ENCODE data around the gene GIT2. TPM values are rescaled to one million over a fixed set of nuclear protein-coding genes. Genes with fewer than 3 reads are reported as not detected.
"Not testable (repeated sequence)": the region's sequence is repeated elsewhere in the genome, so short reads cannot be mapped to it uniquely, and the experiment has no call there.

Gene GIT2
- total and polyA plus RNA-seq, 9 donors, result 37.1 to 63.0 (median 45.9) TPM

DNA sequence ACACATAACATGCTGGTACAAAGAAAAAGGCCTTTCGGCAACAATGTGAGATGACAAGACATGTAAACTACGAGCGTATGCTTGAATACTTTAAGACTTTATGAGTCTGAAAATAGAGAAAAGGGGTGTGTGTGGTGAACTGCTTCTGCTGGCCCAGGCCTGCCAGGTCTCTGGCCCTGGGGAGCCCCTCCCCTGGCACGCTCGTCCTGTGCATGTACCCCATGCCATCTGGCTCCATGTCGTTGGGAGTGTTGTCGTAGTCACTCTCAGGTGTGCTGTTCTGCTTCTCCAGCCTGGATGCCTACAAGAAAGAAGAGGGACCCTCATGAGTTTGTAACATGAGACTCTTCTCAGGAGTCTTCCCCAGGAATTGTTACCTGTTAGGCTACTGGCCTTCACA, 57.2 kb downstream of the GIT2 start:
- no peak for DNase-seq
- 91% methylated on average over 6 of the region's 7 CpGs for WGBS (ENCODE audit: insufficient coverage)
- no peaks in the 10 kb centered on the region for H3K27me3 ChIP-seq (ENCODE audit: control insufficient read depth, insufficient read depth, low read length)
- no peak overlapping the region for H3K27ac ChIP-seq (ENCODE audit: low read length)
- peaks cover 52% of the 10 kb centered on the region for H3K36me3 ChIP-seq (ENCODE audit: control insufficient read depth, insufficient read depth, low read length)
- H3K4me3 ChIP-seq (ENCODE audit: low read length), result no peak overlapping the region
- H3K9me3 ChIP-seq (replicated peaks; ENCODE audit: control insufficient read depth, low read depth, low read length), result no peaks in the 10 kb centered on the region
- H3K4me1 ChIP-seq (ENCODE audit: control insufficient read depth, insufficient read depth, low read length), result peaks cover 2% of the 10 kb centered on the region

DNA sequence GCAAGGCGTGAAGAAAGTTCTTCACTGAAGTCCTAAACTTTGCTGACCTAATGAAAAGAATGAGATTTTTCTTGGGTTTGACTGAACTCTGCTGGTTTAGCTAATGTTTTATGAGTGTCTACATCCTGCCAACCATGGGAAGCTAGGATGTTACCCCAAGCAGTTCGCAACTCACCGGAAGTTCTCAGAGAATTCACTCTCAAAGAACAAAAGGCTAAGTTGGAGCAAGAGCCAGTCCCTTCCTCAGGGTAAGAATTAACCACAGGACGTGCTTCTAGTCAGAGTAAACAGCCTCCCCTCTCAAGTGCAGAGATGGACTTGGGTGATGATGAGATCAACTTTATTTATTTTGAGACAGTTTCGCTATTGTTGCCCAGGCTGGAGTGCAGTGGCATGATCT, 58.8 kb downstream of the GIT2 start:
- WGBS (ENCODE audit: insufficient coverage), result 80% methylated on average over 3 of the region's 5 CpGs
- no peaks in the 10 kb centered on the region for H3K9me3 ChIP-seq (replicated peaks; ENCODE audit: control insufficient read depth, low read depth, low read length)
- H3K4me3 ChIP-seq (ENCODE audit: low read length), result no peak overlapping the region
- no peak for DNase-seq
- peak overlapping the region; percentile 25 for H3K27ac ChIP-seq (ENCODE audit: low read length)
- H3K27me3 ChIP-seq (ENCODE audit: control insufficient read depth, insufficient read depth, low read length), result no peaks in the 10 kb centered on the region
- peaks cover 61% of the 10 kb centered on the region for H3K36me3 ChIP-seq (ENCODE audit: control insufficient read depth, insufficient read depth, low read length)
- peaks cover 5% of the 10 kb centered on the region for H3K4me1 ChIP-seq (ENCODE audit: control insufficient read depth, insufficient read depth, low read length)

DNA sequence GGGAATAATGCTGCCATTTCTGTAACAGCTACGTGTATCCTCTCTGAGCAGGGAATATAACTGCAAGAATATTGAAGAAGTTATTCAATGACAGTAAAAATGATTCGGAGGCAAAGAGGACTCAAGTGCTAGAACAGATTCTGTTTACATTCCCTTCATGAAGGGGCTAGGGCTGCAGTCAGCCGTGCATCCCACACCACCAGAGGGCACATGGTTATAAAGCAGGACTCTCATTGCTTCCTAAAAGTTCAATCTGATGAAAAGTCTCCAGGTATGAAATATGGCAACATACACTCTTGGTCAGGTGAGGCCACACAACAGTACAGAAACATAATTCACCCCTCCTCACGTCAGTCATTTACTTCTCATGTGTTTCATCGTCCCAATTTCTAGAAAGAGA, 62.1 kb downstream of the GIT2 start:
- H3K27ac ChIP-seq (ENCODE audit: low read length), result no peak overlapping the region

DNA sequence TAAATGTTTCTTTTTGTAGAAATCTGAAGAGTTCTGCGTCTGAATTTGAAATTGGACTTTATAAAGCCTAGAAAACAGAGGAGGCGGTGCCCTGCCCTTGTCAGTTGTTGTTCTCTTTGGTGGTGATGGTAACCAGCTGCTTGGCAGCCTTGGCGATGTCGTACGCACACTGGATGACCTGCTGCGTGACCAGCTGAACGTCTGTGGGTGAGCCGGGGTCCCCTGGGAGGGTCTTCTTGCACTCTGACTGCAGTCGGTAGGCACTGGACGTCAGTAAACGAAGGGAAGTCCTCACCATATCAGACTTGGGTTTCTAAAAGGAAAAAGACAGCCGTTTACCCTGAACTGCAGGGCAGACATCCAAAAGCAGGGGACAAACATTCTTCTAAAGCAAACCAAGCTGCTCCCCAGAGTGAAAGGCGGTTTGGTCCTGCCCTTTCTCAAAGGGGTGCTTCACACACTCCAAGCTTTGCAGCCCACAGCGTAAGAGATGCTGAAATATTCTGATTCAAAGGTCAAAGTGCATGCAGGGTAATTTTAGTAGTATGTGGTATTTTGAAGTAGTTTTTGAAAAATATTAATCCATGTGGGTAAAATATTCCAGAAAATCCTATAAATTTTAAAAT, 63.2 kb downstream of the GIT2 start:
- H3K4me1 ChIP-seq (ENCODE audit: control insufficient read depth, insufficient read depth, low read length), result peaks cover 5% of the 10 kb centered on the region
- no peaks in the 10 kb centered on the region for H3K27me3 ChIP-seq (ENCODE audit: control insufficient read depth, insufficient read depth, low read length)
- 67% methylated on average over 10 of the region's 14 CpGs for WGBS (ENCODE audit: insufficient coverage)
- DNase-seq, result peak; percentile 56
- no peak overlapping the region for H3K4me3 ChIP-seq (ENCODE audit: low read length)
- H3K27ac ChIP-seq (ENCODE audit: low read length), result peak overlapping the region; percentile 40
- H3K36me3 ChIP-seq (ENCODE audit: control insufficient read depth, insufficient read depth, low read length), result peaks cover 71% of the 10 kb centered on the region
- H3K9me3 ChIP-seq (replicated peaks; ENCODE audit: control insufficient read depth, low read depth, low read length), result no peaks in the 10 kb centered on the region

More for the DNA sequence above, 62.1 kb downstream of the GIT2 start:
- peaks cover 5% of the 10 kb centered on the region for H3K4me1 ChIP-seq (ENCODE audit: control insufficient read depth, insufficient read depth, low read length)
- H3K9me3 ChIP-seq (replicated peaks; ENCODE audit: control insufficient read depth, low read depth, low read length), result no peaks in the 10 kb centered on the region
- H3K4me3 ChIP-seq (ENCODE audit: low read length), result no peak overlapping the region
- peaks cover 75% of the 10 kb centered on the region for H3K36me3 ChIP-seq (ENCODE audit: control insufficient read depth, insufficient read depth, low read length)
- DNase-seq, result no peak
- no peaks in the 10 kb centered on the region for H3K27me3 ChIP-seq (ENCODE audit: control insufficient read depth, insufficient read depth, low read length)
- 71% methylated on average over 1 of the region's 5 CpGs for WGBS (ENCODE audit: insufficient coverage)

DNA sequence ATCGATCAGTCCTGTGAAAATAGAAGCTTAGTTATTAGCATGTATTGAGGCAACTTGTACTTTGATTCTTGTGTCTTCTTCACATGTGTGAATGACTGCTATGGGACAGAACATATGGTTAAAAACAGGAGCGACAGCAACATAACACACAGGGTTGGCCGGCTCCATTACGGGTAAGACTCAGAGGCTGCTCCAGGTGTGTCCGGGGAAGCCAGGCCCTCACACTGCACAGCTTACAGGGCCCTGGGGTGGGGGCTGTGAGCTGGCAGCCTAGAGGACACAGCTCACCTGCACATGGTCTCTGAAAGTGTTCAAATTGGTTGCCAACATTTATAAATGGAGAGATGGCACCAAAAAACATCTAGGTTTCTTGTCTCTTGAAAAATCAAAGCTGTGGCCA, 65.0 kb downstream of the GIT2 start:
- H3K27me3 ChIP-seq (ENCODE audit: control insufficient read depth, insufficient read depth, low read length), result no peaks in the 10 kb centered on the region
- H3K36me3 ChIP-seq (ENCODE audit: control insufficient read depth, insufficient read depth, low read length), result peaks cover 70% of the 10 kb centered on the region
- H3K4me3 ChIP-seq (ENCODE audit: low read length), result no peak overlapping the region
- DNase-seq, result no peak
- 80% methylated on average over 5 of the region's 5 CpGs for WGBS (ENCODE audit: insufficient coverage)
- peaks cover 14% of the 10 kb centered on the region for H3K4me1 ChIP-seq (ENCODE audit: control insufficient read depth, insufficient read depth, low read length)
- no peaks in the 10 kb centered on the region for H3K9me3 ChIP-seq (replicated peaks; ENCODE audit: control insufficient read depth, low read depth, low read length)
- H3K27ac ChIP-seq (ENCODE audit: low read length), result no peak overlapping the region

DNA sequence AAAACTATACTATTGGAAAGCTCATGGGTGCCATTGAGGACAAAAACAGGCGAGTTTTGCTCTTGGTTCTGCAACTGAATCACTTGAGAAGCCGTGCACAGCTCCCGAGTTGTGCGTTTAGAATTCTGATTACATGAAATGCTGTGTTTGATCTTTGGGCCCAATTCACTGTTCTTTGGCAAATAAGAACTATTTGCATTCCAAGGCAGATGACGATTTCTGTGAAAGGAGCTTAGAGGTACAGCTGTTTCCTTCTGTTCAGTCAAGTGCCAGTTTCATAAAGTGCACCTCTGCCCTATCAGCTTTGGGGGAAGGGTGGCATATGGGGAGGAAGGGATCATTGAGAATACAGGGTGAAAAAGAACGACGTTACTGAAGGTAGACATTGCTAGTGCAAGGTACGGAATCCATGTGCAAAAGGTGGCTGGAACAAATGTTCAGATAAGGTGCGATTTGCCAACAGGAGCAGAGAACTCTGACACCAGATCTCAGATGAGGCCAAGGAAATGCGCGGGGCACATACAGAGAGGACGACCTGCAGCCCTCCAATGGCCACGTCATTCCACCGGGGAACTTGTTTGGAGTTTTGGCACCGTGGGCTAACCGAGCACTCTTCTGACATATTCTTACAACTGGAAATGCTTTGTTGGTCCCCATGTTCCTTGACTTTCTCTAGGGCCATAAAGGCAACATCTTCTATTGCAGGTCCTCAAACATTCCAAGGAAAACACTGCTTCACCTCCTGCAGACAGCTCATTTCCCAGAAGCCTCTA, 66.0 kb downstream of the GIT2 start:
- peaks cover 23% of the 10 kb centered on the region for H3K4me1 ChIP-seq (ENCODE audit: control insufficient read depth, insufficient read depth, low read length)
- DNase-seq, result no peak
- peaks cover 67% of the 10 kb centered on the region for H3K36me3 ChIP-seq (ENCODE audit: control insufficient read depth, insufficient read depth, low read length)
- H3K27me3 ChIP-seq (ENCODE audit: control insufficient read depth, insufficient read depth, low read length), result no peaks in the 10 kb centered on the region
- WGBS (ENCODE audit: insufficient coverage), result 74% methylated on average over 14 of the region's 16 CpGs
- no peak overlapping the region for H3K4me3 ChIP-seq (ENCODE audit: low read length)
- no peak overlapping the region for H3K27ac ChIP-seq (ENCODE audit: low read length)
- no peaks in the 10 kb centered on the region for H3K9me3 ChIP-seq (replicated peaks; ENCODE audit: control insufficient read depth, low read depth, low read length)

DNA sequence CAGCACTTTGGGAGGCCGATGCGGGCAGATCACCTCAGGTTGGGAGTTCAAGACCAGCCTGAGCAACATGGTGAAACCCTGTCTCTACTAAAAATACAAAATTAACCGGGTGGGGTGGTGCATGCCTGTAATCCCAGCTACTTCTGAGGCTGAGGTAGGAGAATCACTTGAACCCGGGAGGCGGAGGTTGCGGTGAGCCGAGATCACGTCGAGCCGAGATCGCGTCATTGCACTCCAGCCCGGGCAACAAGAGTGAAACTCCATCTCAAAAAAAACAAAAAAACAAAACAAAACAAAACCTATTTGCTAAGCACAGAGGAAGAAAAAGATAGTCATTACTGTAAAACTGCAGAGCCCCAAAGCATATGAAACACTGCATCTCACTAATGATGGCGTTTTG, 66.8 kb downstream of the GIT2 start:
- not testable (repeated sequence) for H3K27ac ChIP-seq (ENCODE audit: low read length); DNase-seq; H3K9me3 ChIP-seq (replicated peaks; ENCODE audit: control insufficient read depth, low read depth, low read length); H3K27me3 ChIP-seq (ENCODE audit: control insufficient read depth, insufficient read depth, low read length); H3K4me3 ChIP-seq (ENCODE audit: low read length)
- WGBS (ENCODE audit: insufficient coverage), result 90% methylated on average over 2 of the region's 14 CpGs
- Histone ChIP-seq H3K4me1 (ENCODE audit: control insufficient read depth, insufficient read depth, low read length) (peaks cover 29% of the 10 kb centered on the region), H3K36me3 (ENCODE audit: control insufficient read depth, insufficient read depth, low read length) (peaks cover 67% of the 10 kb centered on the region)

DNA sequence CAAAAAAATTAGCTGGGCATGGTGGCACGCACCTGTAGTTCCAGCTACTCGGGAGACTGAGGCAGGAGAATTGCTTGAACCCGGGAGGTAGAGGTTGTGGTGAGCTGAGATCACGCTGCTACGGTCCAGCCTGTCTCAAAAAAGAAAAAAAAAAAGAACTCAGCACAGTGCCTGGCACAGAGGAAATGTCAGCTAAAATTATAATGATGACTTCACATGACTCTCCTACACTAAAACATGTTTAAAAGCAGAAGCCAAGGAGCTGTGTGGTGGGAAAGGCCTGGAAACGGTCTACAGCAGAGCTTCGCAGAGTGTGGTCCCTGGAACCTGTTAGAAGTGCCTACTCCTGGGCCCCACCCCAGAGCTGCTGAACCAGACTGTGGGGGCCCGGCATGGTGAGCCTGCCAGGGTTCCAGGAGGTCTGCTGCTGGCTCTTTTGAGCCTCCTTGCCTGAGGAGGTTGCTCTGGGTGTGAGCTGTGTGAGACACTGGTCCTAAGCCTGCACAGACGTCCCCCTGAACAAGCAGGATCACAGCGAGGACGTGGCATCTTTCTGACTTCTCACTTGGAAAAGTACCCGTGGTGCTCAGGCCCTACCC, 68.0 kb downstream of the GIT2 start:
- Histone ChIP-seq H3K36me3 (ENCODE audit: control insufficient read depth, insufficient read depth, low read length) (peaks cover 61% of the 10 kb centered on the region), H3K27ac (ENCODE audit: low read length) (no peak overlapping the region), H3K27me3 (ENCODE audit: control insufficient read depth, insufficient read depth, low read length) (no peaks in the 10 kb centered on the region), H3K4me3 (ENCODE audit: low read length) (no peak overlapping the region), H3K9me3 (replicated peaks; ENCODE audit: control insufficient read depth, low read depth, low read length) (no peaks in the 10 kb centered on the region), H3K4me1 (ENCODE audit: control insufficient read depth, insufficient read depth, low read length) (peaks cover 28% of the 10 kb centered on the region)
- 90% methylated on average over 9 of the region's 12 CpGs for WGBS (ENCODE audit: insufficient coverage)
- DNase-seq, result no peak

DNA sequence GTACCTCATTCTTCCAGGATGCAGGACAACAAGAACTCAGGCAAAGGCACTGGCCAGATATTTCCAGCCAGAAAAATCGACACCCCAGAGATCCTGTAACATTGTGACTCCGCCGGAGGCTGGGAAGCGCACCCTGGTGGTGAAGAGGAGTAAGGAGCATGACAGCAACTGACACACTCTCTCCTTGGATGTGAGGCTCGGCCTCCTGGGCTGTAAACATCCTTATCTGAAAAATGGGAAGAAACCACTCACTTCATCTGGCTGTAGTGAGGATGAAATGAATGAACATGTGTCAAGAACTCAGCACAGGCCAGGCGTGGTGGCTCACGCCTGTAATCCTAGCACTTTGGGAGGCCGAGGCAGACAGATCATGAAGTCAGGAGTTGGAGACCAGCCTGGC, 68.5 kb downstream of the GIT2 start:
- peaks cover 56% of the 10 kb centered on the region for H3K36me3 ChIP-seq (ENCODE audit: control insufficient read depth, insufficient read depth, low read length)
- no peaks in the 10 kb centered on the region for H3K9me3 ChIP-seq (replicated peaks; ENCODE audit: control insufficient read depth, low read depth, low read length)
- 83% methylated on average over 6 of the region's 8 CpGs for WGBS (ENCODE audit: insufficient coverage)
- H3K4me3 ChIP-seq (ENCODE audit: low read length), result no peak overlapping the region
- no peak overlapping the region for H3K27ac ChIP-seq (ENCODE audit: low read length)
- peak; percentile 68 for DNase-seq
- H3K27me3 ChIP-seq (ENCODE audit: control insufficient read depth, insufficient read depth, low read length), result no peaks in the 10 kb centered on the region
- peaks cover 23% of the 10 kb centered on the region for H3K4me1 ChIP-seq (ENCODE audit: control insufficient read depth, insufficient read depth, low read length)

DNA sequence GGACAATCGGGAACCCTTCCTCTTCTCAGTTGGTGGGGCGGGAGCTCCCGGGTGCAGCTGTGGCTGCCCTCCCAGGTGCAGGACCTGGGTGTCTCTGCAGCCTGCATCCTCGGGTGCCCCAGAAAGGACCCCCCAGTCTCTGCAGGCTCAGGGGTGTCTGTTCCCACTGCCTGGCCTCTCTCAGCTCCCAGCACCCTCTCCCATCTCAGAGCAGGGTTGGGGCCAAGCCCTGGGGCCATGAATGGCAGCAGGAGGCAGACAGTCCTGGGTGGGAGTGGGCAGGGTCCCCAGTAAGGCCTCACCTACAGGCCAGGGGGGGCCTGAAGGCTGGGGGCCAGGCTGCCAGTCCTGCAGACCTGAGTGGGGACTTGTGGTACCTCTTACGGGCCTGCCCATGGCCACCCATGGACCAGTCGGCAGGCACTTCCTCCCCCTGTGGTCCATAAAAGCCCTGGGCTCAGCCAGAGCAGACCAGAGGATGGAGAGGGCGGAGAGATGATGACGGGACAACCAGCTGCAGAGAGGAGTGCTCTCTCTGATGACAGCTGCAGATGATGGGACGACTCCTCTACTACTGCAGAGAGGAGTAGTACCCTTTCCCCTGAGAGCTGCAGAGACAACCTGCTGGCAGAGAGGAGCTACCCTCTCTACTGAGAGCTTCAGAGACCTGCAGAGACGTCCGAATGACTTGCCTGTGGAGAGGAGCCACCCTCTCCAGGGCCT, 69.5 kb downstream of the GIT2 start:
- no peak overlapping the region for H3K4me3 ChIP-seq (ENCODE audit: low read length)
- H3K27me3 ChIP-seq (ENCODE audit: control insufficient read depth, insufficient read depth, low read length), result no peaks in the 10 kb centered on the region
- 66% methylated on average over 8 of the region's 11 CpGs for WGBS (ENCODE audit: insufficient coverage)
- DNase-seq, result no peak
- peak overlapping the region; percentile 20 for H3K27ac ChIP-seq (ENCODE audit: low read length)
- peaks cover 46% of the 10 kb centered on the region for H3K36me3 ChIP-seq (ENCODE audit: control insufficient read depth, insufficient read depth, low read length)
- H3K9me3 ChIP-seq (replicated peaks; ENCODE audit: control insufficient read depth, low read depth, low read length), result no peaks in the 10 kb centered on the region
- peaks cover 23% of the 10 kb centered on the region for H3K4me1 ChIP-seq (ENCODE audit: control insufficient read depth, insufficient read depth, low read length)
